Endothelial cell of umbilical vein (primary cell): ENCODE measurements around the gene KLHL26.

ENCODE experiments used
- CTCF ChIP-seq, 2 donors: IDR thresholded peaks; 1 replicate in 1 of 2; 2 replicates in 1 of 2; pipeline ENCODE4 v1.5.1; 2011; ENCODE audit warnings: low read length in 2 of 2, mild to moderate bottlenecking in 2 of 2, moderate library complexity in 2 of 2, control low read depth in 1 of 2, inconsistent platforms in 1 of 2, low read depth in 1 of 2; ENCODE audit not compliant: insufficient read depth in 1 of 2; ENCODE audit errors: extremely low read depth in 1 of 2
- EZH2 ChIP-seq: IDR thresholded peaks from 2 replicates; pipeline ENCODE4 v1.6.1; 2012; ENCODE audit warnings: borderline replicate concordance, low read depth, mild to moderate bottlenecking, moderate library complexity, low read length, inconsistent platforms; ENCODE audit not compliant: severe bottlenecking
- GATA2 ChIP-seq: IDR thresholded peaks from 2 replicates; pipeline ENCODE4 v1.7.0; 2011; ENCODE audit warnings: low read depth, mild to moderate bottlenecking, moderate library complexity, mixed read lengths, low read length; ENCODE audit not compliant: insufficient read length, insufficient read depth
- JUN ChIP-seq: IDR thresholded peaks from 2 replicates; pipeline ENCODE4 v1.6.1; 2011; ENCODE audit warnings: borderline replicate concordance, low read depth; ENCODE audit not compliant: insufficient read length, insufficient read depth
- MAX ChIP-seq: IDR thresholded peaks from 2 replicates; pipeline ENCODE4 v1.6.1; 2011; ENCODE audit not compliant: insufficient read depth, insufficient read length
- POLR2A ChIP-seq: IDR thresholded peaks from 2 replicates; pipeline ENCODE4 v1.6.1; 2012; ENCODE audit warnings: low read depth, mild to moderate bottlenecking, control low read depth, low read length
- POLR2AphosphoS5 ChIP-seq: IDR thresholded peaks from 2 replicates; pipeline ENCODE4 v1.6.1; 2012; ENCODE audit warnings: low read depth, mild to moderate bottlenecking, control low read depth, low read length, moderate library complexity; ENCODE audit not compliant: insufficient read depth

GRCh38 chr19:18646535-18647370, 9.9 kb downstream of the KLHL26 start:
- TF ChIP-seq CTCF (IDR thresholded peaks at IDR 0.05; ENCODE audit: extremely low read depth in 1 of 2, insufficient read depth in 1 of 2, low read depth in 1 of 2, low read length in 2 of 2) (no peak), POLR2AphosphoS5 (no peak), JUN (no peak), POLR2A (no peak), MAX (no peak), EZH2 (no peak), GATA2 (no peak)
